ENCODE data around the gene HMGB3. TPM values are rescaled to one million over a fixed set of nuclear protein-coding genes. Genes with fewer than 3 reads are reported as not detected.

HMGB3 gene
- total and polyA plus RNA-seq, 2 experiments from 2014 or later, result 140 to 633 TPM

- H3K4me3 Mint-ChIP-seq, result no peak overlapping the region
- Histone ChIP-seq H3K79me2 (replicated peaks; ENCODE audit: insufficient read depth) (no peaks in the 10 kb centered on the region), H3K9me2 (ENCODE audit: insufficient read depth) (no peaks in the 10 kb centered on the region), H3K36me3 (ENCODE audit: insufficient read depth) (no peaks in the 10 kb centered on the region), H2AFZ (no peak overlapping the region), H3K27me3 (ENCODE audit: insufficient read depth) (no peaks in the 10 kb centered on the region), H3K27ac (ENCODE audit: low read depth) (no peak overlapping the region), H3K4me2 (no peak overlapping the region), H3K4me3 (no peak overlapping the region), H3K4me1 (ENCODE audit: insufficient read depth) (no peaks in the 10 kb centered on the region), H3F3A (replicated peaks; ENCODE audit: low read depth) (no peaks in the 10 kb centered on the region), H4K20me1 (replicated peaks; ENCODE audit: insufficient read depth) (no peaks in the 10 kb centered on the region)
- no peaks in the 10 kb centered on the region for H3K36me3 Mint-ChIP-seq (ENCODE audit: low read depth)
- no peaks in the 10 kb centered on the region for H3K4me1 Mint-ChIP-seq
- TF ChIP-seq CTCF (conservative IDR thresholded peaks at IDR 0.05; ENCODE audit: low read depth in 2 of 2) (no peak), NANOG (IDR thresholded peaks at IDR 0.05; ENCODE audit: borderline replicate concordance) (no peak), EZH2 (IDR thresholded peaks at IDR 0.05; ENCODE audit: low read depth, unreplicated experiment) (no peak), EZH2phosphoT487 (IDR thresholded peaks at IDR 0.05; ENCODE audit: unreplicated experiment) (no peak), POLR2AphosphoS5 (IDR thresholded peaks at IDR 0.05; ENCODE audit: low read depth) (no peak), CREB1 (CRISPR knock-in tag; IDR thresholded peaks at IDR 0.05; ENCODE audit: low read depth) (no peak), ZNF462 (CRISPR knock-in tag; IDR thresholded peaks at IDR 0.05) (no peak), REST (IDR thresholded peaks at IDR 0.05; ENCODE audit: unreplicated experiment) (no peak), ETS1 (IDR thresholded peaks at IDR 0.05) (no peak), ZNF114 (CRISPR knock-in tag; IDR thresholded peaks at IDR 0.05) (no peak), ZNF331 (CRISPR knock-in tag; IDR thresholded peaks at IDR 0.05; ENCODE audit: low read depth) (no peak), STAT1 (IDR thresholded peaks at IDR 0.05; ENCODE audit: unreplicated experiment) (no peak), JUNB (IDR thresholded peaks at IDR 0.05; ENCODE audit: unreplicated experiment) (no peak)
- no peaks in the 10 kb centered on the region for H3K27me3 Mint-ChIP-seq (ENCODE audit: insufficient read depth, low read depth, poor library complexity)
- ATAC-seq (no peak), DNase-seq (ENCODE audit: low spot score) (no peak)
- peaks cover 18% of the 10 kb centered on the region; the same call in 2 of the 3 replicates for H3K9me3 Mint-ChIP-seq
- no peak overlapping the region for H3K27ac Mint-ChIP-seq
Measured at GRCh38 chrX:151015684-151016083, 32.5 kb downstream of the HMGB3 start.

Measured in GM23338 (cell line).